GM12878 (cell line): ENCODE results near the gene AP3B1. TPM values are rescaled to one million over a fixed set of nuclear protein-coding genes. Genes with fewer than 3 reads are reported as not detected.

ENCODE experiments used
- ATAC-seq: fragments of 200-7000 bp; cut with Tn5 transposase; 3 replicates; pipeline ENCODE4 v1.9.1; 2020; ENCODE audit warnings: mild to moderate bottlenecking, moderate library complexity
- BruUV-seq: library from RNA; stranded (reverse); fragments of 400-500 nt; replicated peaks from 2 replicates; lab custom pipeline; 2021; lab: Mats Ljungman, UMichigan
- CTCF ChIA-PET: fragments of 300-600 bp; sonication (Branson Sonifier 250); formaldehyde crosslinking; extraction: SDS; loops from one replicate; lab custom pipeline; 2021; ENCODE audit warnings: inconsistent platforms; lab: Yijun Ruan, JAX
- POLR2A ChIA-PET: fragments of 350-600 bp; formaldehyde crosslinking; extraction: SDS; loops from one replicate; lab custom pipeline; 2021; ENCODE audit warnings: inconsistent platforms; lab: Charles Lee
- RAD21 ChIA-PET: fragments of 300-600 bp; sonication (Branson Sonifier 250); formaldehyde crosslinking; loops from one replicate; lab custom pipeline; 2023; ENCODE audit warnings: antibody characterized with exemption; ENCODE audit not compliant: unreplicated experiment; lab: Charles Lee
- SMC1A ChIA-PET: fragments of 300-600 bp; sonication (Branson Sonifier 250); formaldehyde crosslinking; loops from one replicate; lab custom pipeline; 2023; ENCODE audit not compliant: unreplicated experiment, uncharacterized antibody; lab: Charles Lee
- DNase-seq: peaks from one replicate; pipeline ENCODE4 v3.0.0-alpha.2; 2011; ENCODE audit warnings: low read depth, low spot score
- FAIRE-seq: peaks from 3 replicates; lab custom pipeline; 2011; peaks lifted over from hg19 to GRCh38; lab: Jason Lieb, UNC
- H2AFZ ChIP-seq: 2 replicates; pipeline ENCODE4 v1.6.0; 2011; ENCODE audit warnings: low read depth, low read length, control low read depth; ENCODE audit not compliant: control insufficient read depth
- H3K27ac ChIP-seq: 2 replicates; pipeline ENCODE4 v1.5.1; 2011; ENCODE audit warnings: control low read depth; ENCODE audit not compliant: control insufficient read depth, insufficient read depth
- H3K27me3 ChIP-seq, 2 experiments: replicated peaks in 1 of 2; 2 replicates each; pipeline versions ENCODE4 v1.6.0 to v1.6.1; 2011; ENCODE audit warnings: low read length in 1 of 2; ENCODE audit not compliant: control insufficient read depth in 2 of 2, insufficient read depth in 2 of 2
- H3K36me3 ChIP-seq, 2 experiments: 2 replicates each; pipeline ENCODE4 v1.5.1; 2011; ENCODE audit warnings: low read length in 1 of 2; ENCODE audit not compliant: control insufficient read depth in 2 of 2, insufficient read depth in 2 of 2
- H3K4me1 ChIP-seq: 2 replicates; pipeline ENCODE4 v1.6.1; 2011; ENCODE audit warnings: mild to moderate bottlenecking, low read length, moderate library complexity, mixed read lengths; ENCODE audit not compliant: control insufficient read depth, insufficient read depth
- H3K4me2 ChIP-seq: 2 replicates; pipeline ENCODE4 v1.6.0; 2011; ENCODE audit warnings: control low read depth; ENCODE audit not compliant: control insufficient read depth, insufficient read depth
- H3K4me3 ChIP-seq: fragments of 200-600 bp; sonication (generic); 2 replicates; pipeline ENCODE4 v1.5.1; 2016
- H3K79me2 ChIP-seq: 2 replicates; pipeline ENCODE4 v1.6.0; 2011; ENCODE audit warnings: low read length; ENCODE audit not compliant: control insufficient read depth, insufficient read depth
- H3K9ac ChIP-seq: 2 replicates; pipeline ENCODE4 v1.8.0; 2011; ENCODE audit warnings: low read length, control low read depth, mixed read lengths; ENCODE audit not compliant: control insufficient read depth, insufficient read depth
- H3K9me3 ChIP-seq: replicated peaks from 3 replicates; pipeline ENCODE4 v1.5.1; 2011; ENCODE audit warnings: mild to moderate bottlenecking, low read length; ENCODE audit not compliant: control insufficient read depth, insufficient read depth
- H4K20me1 ChIP-seq: 2 replicates; pipeline ENCODE4 v1.6.0; 2011; ENCODE audit not compliant: control insufficient read depth, insufficient read depth
- BACH1 ChIP-seq: fragments of 450-650 bp; IDR thresholded peaks from 2 replicates; pipeline ENCODE4 v1.6.1; 2017; ENCODE audit warnings: mild to moderate bottlenecking, borderline replicate concordance
- CTCF ChIP-seq, 3 experiments: IDR thresholded peaks in 2 of 3; conservative IDR thresholded peaks in 1 of 3; 2 replicates each; pipeline ENCODE4 v1.5.1; 2011; ENCODE audit warnings: low read depth in 3 of 3, low read length in 3 of 3, mild to moderate bottlenecking in 3 of 3, control low read depth in 2 of 3, moderate library complexity in 2 of 3, inconsistent platforms in 1 of 3, mixed read lengths in 1 of 3; ENCODE audit not compliant: control insufficient read depth in 2 of 3, insufficient read depth in 1 of 3; ENCODE audit errors: extremely low read depth in 1 of 3
- ELK1 ChIP-seq: IDR thresholded peaks from 2 replicates; pipeline ENCODE4 v1.6.1; 2012; ENCODE audit warnings: low read depth, low read length, improper control_type of control experiment
- HDAC6 ChIP-seq: fragments of 200-600 bp; sonication (generic); IDR thresholded peaks from one replicate; pipeline ENCODE4 v1.8.0; 2017; ENCODE audit warnings: antibody characterized with exemption; ENCODE audit not compliant: unreplicated experiment
- IRF3 ChIP-seq: fragments of 450-650 bp; IDR thresholded peaks from 2 replicates; pipeline ENCODE4 v1.6.1; 2014; ENCODE audit warnings: mild to moderate bottlenecking
- LARP7 ChIP-seq: fragments of 450-650 bp; IDR thresholded peaks from 2 replicates; pipeline ENCODE4 v1.6.1; 2017; ENCODE audit warnings: mild to moderate bottlenecking
- NFYA ChIP-seq: IDR thresholded peaks from 2 replicates; pipeline ENCODE4 v1.6.1; 2011; ENCODE audit warnings: low read depth, mild to moderate bottlenecking, low read length, improper control_type of control experiment, borderline replicate concordance
- NFYB ChIP-seq: IDR thresholded peaks from 2 replicates; pipeline ENCODE4 v1.6.1; 2011; ENCODE audit warnings: low read depth, mild to moderate bottlenecking, low read length, improper control_type of control experiment, moderate library complexity; ENCODE audit not compliant: insufficient read depth
- NR2C1 ChIP-seq: fragments of 450-650 bp; IDR thresholded peaks from 2 replicates; pipeline ENCODE4 v1.6.1; 2017; ENCODE audit warnings: antibody characterized with exemption, mild to moderate bottlenecking, moderate library complexity
- PAX8 ChIP-seq: fragments of 450-650 bp; IDR thresholded peaks from 2 replicates; pipeline ENCODE4 v1.6.1; 2017; ENCODE audit warnings: mild to moderate bottlenecking, moderate library complexity
- SIN3A ChIP-seq: IDR thresholded peaks from 2 replicates; pipeline ENCODE4 v1.6.1; 2012; ENCODE audit warnings: low read depth, low read length, improper control_type of control experiment
- SREBF2 ChIP-seq: IDR thresholded peaks from 2 replicates; pipeline ENCODE4 v1.6.1; 2012; ENCODE audit warnings: mild to moderate bottlenecking, low read length
- ZBTB11 ChIP-seq: fragments of 450-650 bp; formaldehyde crosslinking; IDR thresholded peaks from 2 replicates; pipeline ENCODE4 v1.5.0; 2022; ENCODE audit warnings: mild to moderate bottlenecking, missing genetic modification characterization
- ZZZ3 ChIP-seq: IDR thresholded peaks from 2 replicates; pipeline ENCODE4 v1.6.1; 2011; ENCODE audit warnings: low read depth; ENCODE audit not compliant: control insufficient read depth, insufficient read length
- WGBS: methylation state at CpG from one replicate; pipeline ENCODE4 v1.1.6; 2016; ENCODE audit warnings: low lambda C conversion rate; ENCODE audit not compliant: insufficient replicate concordance, insufficient coverage; ENCODE audit errors: missing lambda C conversion rate; 5-methylcytosine and 5-hydroxymethylcytosine counted together
- in situ Hi-C: fragments of 300-500 bp; cut with MboI; formaldehyde crosslinking; loops from 9 replicates; pipeline ENCODE4 v1.14.3; 2018; ENCODE audit warnings: mixed read lengths
- intact Hi-C: fragments of 100-400 bp; cut with micrococcal nuclease; formaldehyde crosslinking; loops from one replicate; pipeline ENCODE4 v1.14.2; 2022; ENCODE audit not compliant: unreplicated experiment
- polyA plus RNA-seq, 11 experiments: library from polyadenylated mRNA; depleted of rRNA in 4 of 11; unstranded in 6 of 11; stranded (reverse) in 5 of 11; fragments of >200 nt; fragmentation: Nextera tagmentation in 4 of 11; fragmentation: Illumina TruSeq in 1 of 11; extraction: Ambion mirVana in 4 of 11; extraction: Trizol in 1 of 11; gene quantifications; 1 replicate in 1 of 11; 2 replicates in 10 of 11; pipeline versions ENCODE4 v1.2.1 to v1.2.3, GENCODE V29; 2011 to 2016; ENCODE audit warnings: inconsistent platforms in 2 of 11, missing spikeins in 2 of 11, low read depth in 1 of 11
- total RNA-seq, 4 experiments: library from RNA; depleted of rRNA in 3 of 4; stranded (reverse); fragments of >200 nt in 3 of 4; fragmentation: Illumina TruSeq in 1 of 4; extraction: Trizol in 1 of 4; gene quantifications; 2 replicates each; pipeline versions ENCODE4 v1.2.1 to v1.2.3, GENCODE V29; 2013 to 2021

The AP3B1 gene
- total and polyA plus RNA-seq, 10 of the 15 experiments (the other 5 are each of a cell fraction or from before 2014, with no cell fraction given), result 30.9 to 70.8 (median 46.0) TPM

GRCh38 chr5:78178356-78178755 lies 116.1 kb downstream of the AP3B1 start:
- DNase-seq, result no peak
- no TSS peak for BruUV-seq
- H3K27ac ChIP-seq, result no peak overlapping the region
- H3K27me3 ChIP-seq, result no peaks in the 10 kb centered on the region
- H3K36me3 ChIP-seq, result peaks cover 9 to 13% of the 10 kb centered on the region in 2 experiments; a peak in 3 of 4 replicates
- CTCF ChIA-PET, result no interaction called here
- H3K4me3 ChIP-seq, result no peak overlapping the region
- H3K4me1 ChIP-seq, result no peaks in the 10 kb centered on the region
- POLR2A ChIA-PET, result interaction anchor here (0.6 kb wide), 1 partner anchor 13 kb away, joined by 9 read pairs; no protein-coding TSS in a partner anchor
- in situ Hi-C loops, result no loop called here
- SMC1A ChIA-PET, result no interaction called here
- no peaks in the 10 kb centered on the region; the same call in 1 of the 3 replicates for H3K9me3 ChIP-seq
- H2AFZ ChIP-seq, result no peak overlapping the region
- no peaks in the 10 kb centered on the region for H4K20me1 ChIP-seq
- no peak for TF ChIP-seq NR2C1
- no peak for TF ChIP-seq LARP7
- no peak for TF ChIP-seq HDAC6
- TF ChIP-seq CTCF (IDR thresholded peaks at IDR 0.05 in 2 of 3, conservative IDR thresholded peaks at IDR 0.05 in 1 of 3; ENCODE audit: control insufficient read depth in 2 of 3, extremely low read depth in 1 of 3, insufficient read depth in 1 of 3, low read depth in 3 of 3, low read length in 3 of 3), result no peak
- TF ChIP-seq ELK1, result no peak
- no peak for TF ChIP-seq SREBF2
- TF ChIP-seq NFYA, result no peak
- no peak for TF ChIP-seq PAX8
- no peak for TF ChIP-seq ZBTB11 (CRISPR knock-in tag)
- TF ChIP-seq SIN3A, result no peak
- no peak for TF ChIP-seq NFYB
- no peak for TF ChIP-seq IRF3
- TF ChIP-seq BACH1, result no peak
- TF ChIP-seq ZZZ3, result no peak
- TF ChIP-seq, all 136 proteins: peak for 0
- no peak for FAIRE-seq
- ATAC-seq, result no peak
- RAD21 ChIA-PET, result no interaction called here
- H3K79me2 ChIP-seq, result no peaks in the 10 kb centered on the region
- intact Hi-C loops, result no loop called here
- WGBS, result 87% methylated on average over 5 of the region's 5 CpGs
- H3K9ac ChIP-seq, result no peak overlapping the region
- no peak overlapping the region for H3K4me2 ChIP-seq
